Measurements from ENCODE around the gene KMT2C. TPM values are rescaled to one million over a fixed set of nuclear protein-coding genes. Genes with fewer than 3 reads are reported as not detected.
"Not testable (repeated sequence)": the region's sequence is repeated elsewhere in the genome, so short reads cannot be mapped to it uniquely, and the experiment has no call there.

Gene KMT2C
- polyA plus RNA-seq, 2 donors, result 8.2 to 11.7 TPM

DNA sequence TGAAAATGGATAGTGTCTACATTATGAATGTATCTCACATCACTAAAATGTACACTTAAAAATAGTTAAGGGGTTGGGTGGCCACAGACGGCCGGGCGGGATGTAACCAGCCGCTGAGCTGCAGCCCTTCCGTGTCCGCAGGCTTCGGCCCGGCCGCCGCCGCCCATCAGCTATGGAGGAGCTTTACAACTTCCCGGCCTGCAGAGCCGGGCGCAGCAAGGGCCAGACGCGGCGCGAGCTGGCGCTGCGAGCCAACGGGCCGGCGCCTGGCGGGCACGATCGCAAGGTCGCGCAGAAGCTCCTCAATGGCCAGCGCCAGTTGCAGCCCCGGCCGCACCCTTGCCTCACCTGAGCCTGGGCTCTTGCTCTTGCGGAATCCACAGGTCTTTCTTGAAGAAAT is 69.1 kb downstream of the KMT2C start:
- Histone ChIP-seq H3K27ac (ENCODE audit: low read depth in 2 of 2, low read length in 1 of 2) (no peak overlapping the region), H3K4me3 (ENCODE audit: low read depth in 1 of 2, low read length in 2 of 2) (no peak overlapping the region), H3K27me3 (ENCODE audit: control insufficient read depth in 1 of 2, insufficient read depth in 2 of 2, low read length in 2 of 2) (no peaks in the 10 kb centered on the region), H3K9me3 (ENCODE audit: control insufficient read depth in 2 of 2, insufficient read depth in 1 of 2, low read depth in 1 of 2, low read length in 1 of 2) (peaks cover 0 to 2% of the 10 kb centered on the region in 2 donors), H3K4me1 (ENCODE audit: control insufficient read depth in 2 of 2, insufficient read depth in 2 of 2, low read length in 1 of 2) (no peaks in the 10 kb centered on the region), H3K36me3 (ENCODE audit: control insufficient read depth in 2 of 2, insufficient read depth in 2 of 2, low read length in 1 of 2) (no peaks in the 10 kb centered on the region)
- WGBS, 2 donors, result 81 to 82% methylated on average over 32 of the region's 32 CpGs

DNA sequence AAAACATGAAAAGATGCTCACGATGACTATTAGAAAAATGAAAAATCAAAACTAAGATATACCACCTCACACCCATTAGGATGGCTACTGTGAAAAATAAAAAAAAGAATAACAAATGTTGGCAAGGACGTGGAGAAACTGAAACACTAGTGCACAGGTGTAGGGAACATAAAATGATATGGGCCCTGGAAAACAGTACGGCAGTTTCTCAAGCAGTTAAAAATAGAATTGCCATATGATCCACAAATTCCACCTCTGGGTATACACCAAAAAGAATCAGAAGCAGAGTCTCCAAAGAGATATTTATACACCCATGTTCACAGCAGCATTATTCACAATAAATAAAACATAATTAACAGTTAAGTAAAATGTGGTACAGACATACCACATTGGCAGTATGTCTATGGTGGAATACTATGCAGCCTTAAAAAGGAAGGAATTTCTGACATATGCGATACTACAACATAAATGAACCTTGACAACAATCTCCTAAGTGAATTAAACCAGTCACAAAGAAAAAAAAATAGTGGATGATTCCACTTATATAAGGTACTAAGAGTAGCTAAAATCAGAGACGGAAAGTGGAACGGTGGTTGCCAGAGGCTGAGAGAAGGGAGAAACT is 69.7 kb downstream of the KMT2C start:
- WGBS, 2 donors, result 92 to 95% methylated on average over 6 of the region's 6 CpGs
- Histone ChIP-seq H3K27ac (ENCODE audit: low read depth in 2 of 2, low read length in 1 of 2) (no peak overlapping the region), H3K4me3 (ENCODE audit: low read depth in 1 of 2, low read length in 2 of 2) (no peak overlapping the region), H3K4me1 (ENCODE audit: control insufficient read depth in 2 of 2, insufficient read depth in 2 of 2, low read length in 1 of 2) (no peaks in the 10 kb centered on the region), H3K27me3 (ENCODE audit: control insufficient read depth in 1 of 2, insufficient read depth in 2 of 2, low read length in 2 of 2) (no peaks in the 10 kb centered on the region), H3K9me3 (ENCODE audit: control insufficient read depth in 2 of 2, insufficient read depth in 1 of 2, low read depth in 1 of 2, low read length in 1 of 2) (peaks cover 0 to 2% of the 10 kb centered on the region in 2 donors), H3K36me3 (ENCODE audit: control insufficient read depth in 2 of 2, insufficient read depth in 2 of 2, low read length in 1 of 2) (no peaks in the 10 kb centered on the region)

DNA sequence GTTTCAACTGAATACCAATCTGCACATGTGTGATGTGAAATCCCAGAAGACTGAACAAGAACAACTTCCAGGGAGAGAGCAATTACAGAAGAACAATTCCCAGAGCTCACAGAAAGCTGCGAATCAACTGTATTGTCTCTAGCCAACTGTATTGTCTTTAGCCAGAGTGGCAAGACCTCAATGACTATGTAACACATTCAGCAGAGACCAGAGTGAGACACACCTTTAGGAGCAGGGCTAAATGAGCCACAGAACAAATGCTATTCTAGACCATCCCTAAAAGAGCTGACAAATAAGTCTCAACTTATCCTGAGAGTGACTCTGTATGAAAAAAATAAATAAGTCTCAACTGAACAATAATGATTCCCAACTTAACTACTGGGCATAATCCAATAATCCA is 72.0 kb downstream of the KMT2C start:
- 43 to 58% methylated on average over 1 of the region's 1 CpG for WGBS, 2 donors
- Histone ChIP-seq H3K36me3 (ENCODE audit: control insufficient read depth in 2 of 2, insufficient read depth in 2 of 2, low read length in 1 of 2) (no peaks in the 10 kb centered on the region), H3K4me1 (ENCODE audit: control insufficient read depth in 2 of 2, insufficient read depth in 2 of 2, low read length in 1 of 2) (no peaks in the 10 kb centered on the region)

DNA sequence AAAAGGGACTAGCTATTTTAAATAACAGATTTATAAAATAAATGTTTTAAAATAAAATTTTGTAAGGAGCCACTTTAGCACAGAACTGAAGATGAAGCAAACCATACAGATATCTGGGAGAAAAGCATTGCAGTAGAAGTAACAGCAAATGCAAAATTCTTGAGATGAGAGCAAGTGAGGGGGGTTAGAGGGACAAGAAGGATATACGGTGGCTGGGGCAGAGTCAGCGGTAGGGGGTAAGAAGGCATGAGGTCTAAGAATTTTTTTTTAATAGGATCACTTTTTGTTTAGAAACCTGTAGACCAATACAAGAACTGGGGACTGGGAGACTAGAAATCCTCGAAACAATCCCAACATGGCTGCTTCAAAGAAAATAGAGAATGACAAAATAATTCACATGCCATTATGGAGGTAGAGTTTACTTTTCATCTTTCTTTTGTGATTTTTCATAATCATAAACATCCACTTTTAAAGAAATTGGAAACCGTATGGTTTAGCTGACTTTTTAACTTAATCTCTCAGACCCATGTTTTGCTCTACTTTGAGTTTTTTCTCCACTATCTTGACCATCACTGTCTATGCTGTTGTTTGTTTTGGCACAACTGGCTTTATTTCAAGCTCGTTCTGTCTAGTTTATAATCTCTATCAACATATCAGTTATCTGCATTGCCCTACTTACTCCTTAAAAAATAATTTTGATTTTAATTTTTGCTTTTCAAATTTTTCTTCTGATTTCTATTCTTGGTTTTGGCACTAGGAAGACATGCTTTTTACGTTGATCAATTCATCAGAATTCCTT is 73.5 kb downstream of the KMT2C start:
- Histone ChIP-seq H3K9me3 (ENCODE audit: control insufficient read depth in 2 of 2, insufficient read depth in 1 of 2, low read depth in 1 of 2, low read length in 1 of 2) (peaks cover 0 to 2% of the 10 kb centered on the region in 2 donors), H3K27me3 (ENCODE audit: control insufficient read depth in 1 of 2, insufficient read depth in 2 of 2, low read length in 2 of 2) (no peaks in the 10 kb centered on the region), H3K36me3 (ENCODE audit: control insufficient read depth in 2 of 2, insufficient read depth in 2 of 2, low read length in 1 of 2) (no peaks in the 10 kb centered on the region), H3K4me1 (ENCODE audit: control insufficient read depth in 2 of 2, insufficient read depth in 2 of 2, low read length in 1 of 2) (no peaks in the 10 kb centered on the region), H3K27ac (ENCODE audit: low read depth in 2 of 2, low read length in 1 of 2) (no peak overlapping the region), H3K4me3 (ENCODE audit: low read depth in 1 of 2, low read length in 2 of 2) (no peak overlapping the region)
- WGBS, 2 donors, result 73 to 77% methylated on average over 6 of the region's 6 CpGs

More for the DNA sequence above, 72.0 kb downstream of the KMT2C start:
- Histone ChIP-seq H3K27ac (ENCODE audit: low read depth in 2 of 2, low read length in 1 of 2) (no peak overlapping the region), H3K4me3 (ENCODE audit: low read depth in 1 of 2, low read length in 2 of 2) (no peak overlapping the region), H3K9me3 (ENCODE audit: control insufficient read depth in 2 of 2, insufficient read depth in 1 of 2, low read depth in 1 of 2, low read length in 1 of 2) (peaks cover 0 to 2% of the 10 kb centered on the region in 2 donors), H3K27me3 (ENCODE audit: control insufficient read depth in 1 of 2, insufficient read depth in 2 of 2, low read length in 2 of 2) (no peaks in the 10 kb centered on the region)

DNA sequence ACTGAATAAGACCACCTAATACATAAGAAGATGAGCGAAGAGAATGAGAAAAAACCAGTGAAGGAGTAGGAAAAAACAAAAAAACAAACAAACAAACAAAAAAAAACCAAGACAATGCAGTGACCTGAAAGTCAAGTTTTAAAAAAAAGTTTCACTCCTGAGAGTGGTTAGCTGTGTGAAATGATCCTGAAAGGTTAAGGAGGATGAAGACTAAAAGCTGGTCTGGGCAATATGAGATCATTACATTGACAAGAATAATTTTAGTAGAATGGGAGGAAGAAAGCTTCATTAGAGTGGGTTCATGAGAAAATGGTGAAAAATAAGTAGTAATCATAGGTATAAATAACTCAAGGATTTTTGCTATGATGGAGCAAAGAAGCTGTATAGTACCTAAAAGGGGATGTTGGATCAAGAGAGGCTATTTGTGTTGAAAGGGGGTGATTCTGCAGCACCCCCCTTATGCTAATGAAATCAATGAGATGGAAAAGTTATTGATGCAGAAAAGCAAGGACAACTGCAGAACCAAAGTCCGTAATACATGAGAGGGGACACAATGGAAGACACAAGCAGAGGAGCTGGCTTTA is 80.2 kb downstream of the KMT2C start:
- WGBS, 2 donors, result 70 to 74% methylated on average over 2 of the region's 2 CpGs
- no peaks in the 10 kb centered on the region for H3K36me3 ChIP-seq (ENCODE audit: control insufficient read depth in 2 of 2, insufficient read depth in 2 of 2, low read length in 1 of 2)

DNA sequence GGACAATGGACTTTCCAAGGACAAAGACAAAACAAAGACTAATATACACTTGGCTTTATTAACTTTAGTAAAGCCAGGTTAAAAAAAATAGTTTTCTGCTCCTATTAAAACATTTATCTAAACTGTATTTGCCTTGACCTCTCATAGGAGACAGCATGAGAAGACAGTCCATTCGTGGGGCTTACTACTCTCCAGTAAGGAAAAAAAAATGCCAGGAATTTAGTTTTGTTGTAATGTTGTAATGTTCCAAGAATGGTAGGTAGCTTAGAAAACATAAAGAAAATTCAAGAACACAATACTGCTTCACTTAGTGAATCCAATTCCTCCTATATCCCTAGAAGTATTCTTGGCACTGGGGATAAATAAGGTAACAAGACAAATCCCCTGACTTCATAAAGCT is 81.7 kb downstream of the KMT2C start:
- Histone ChIP-seq H3K27ac (ENCODE audit: low read depth in 2 of 2, low read length in 1 of 2) (no peak overlapping the region), H3K4me1 (ENCODE audit: control insufficient read depth in 2 of 2, insufficient read depth in 2 of 2, low read length in 1 of 2) (no peaks in the 10 kb centered on the region), H3K4me3 (ENCODE audit: low read depth in 1 of 2, low read length in 2 of 2) (no peak overlapping the region), H3K27me3 (ENCODE audit: control insufficient read depth in 1 of 2, insufficient read depth in 2 of 2, low read length in 2 of 2) (no peaks in the 10 kb centered on the region), H3K9me3 (ENCODE audit: control insufficient read depth in 2 of 2, insufficient read depth in 1 of 2, low read depth in 1 of 2, low read length in 1 of 2) (no peaks in the 10 kb centered on the region), H3K36me3 (ENCODE audit: control insufficient read depth in 2 of 2, insufficient read depth in 2 of 2, low read length in 1 of 2) (no peaks in the 10 kb centered on the region)
- 70 to 81% methylated on average over 1 of the region's 1 CpG for WGBS, 2 donors

More for the DNA sequence above, 80.2 kb downstream of the KMT2C start:
- Histone ChIP-seq H3K27ac (ENCODE audit: low read depth in 2 of 2, low read length in 1 of 2) (no peak overlapping the region), H3K9me3 (ENCODE audit: control insufficient read depth in 2 of 2, insufficient read depth in 1 of 2, low read depth in 1 of 2, low read length in 1 of 2) (no peaks in the 10 kb centered on the region), H3K27me3 (ENCODE audit: control insufficient read depth in 1 of 2, insufficient read depth in 2 of 2, low read length in 2 of 2) (no peaks in the 10 kb centered on the region), H3K4me1 (ENCODE audit: control insufficient read depth in 2 of 2, insufficient read depth in 2 of 2, low read length in 1 of 2) (no peaks in the 10 kb centered on the region), H3K4me3 (ENCODE audit: low read depth in 1 of 2, low read length in 2 of 2) (no peak overlapping the region)

DNA sequence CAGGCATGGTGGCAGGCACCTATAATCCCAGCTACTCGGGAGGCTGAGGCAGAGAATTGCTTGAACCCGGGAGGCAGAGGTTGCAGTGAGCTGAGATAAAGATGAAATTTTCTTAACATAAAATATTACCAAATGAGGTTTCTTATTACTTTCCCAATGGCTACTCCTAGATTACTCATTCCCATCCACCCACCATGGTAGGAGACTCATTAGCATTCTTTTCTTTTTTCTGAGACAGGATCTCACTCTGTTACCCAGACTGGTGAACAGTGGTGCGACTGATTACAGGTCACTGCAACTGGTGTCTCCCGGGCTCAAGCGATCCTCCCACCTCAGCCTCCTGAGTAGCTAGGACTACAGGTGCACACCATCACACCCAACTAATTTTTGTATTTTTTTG is 82.5 kb downstream of the KMT2C start:
- not testable (repeated sequence) for H3K27me3 ChIP-seq (ENCODE audit: control insufficient read depth in 1 of 2, insufficient read depth in 2 of 2, low read length in 2 of 2); H3K27ac ChIP-seq (ENCODE audit: low read depth in 2 of 2, low read length in 1 of 2); H3K4me1 ChIP-seq (ENCODE audit: control insufficient read depth in 2 of 2, insufficient read depth in 2 of 2, low read length in 1 of 2); H3K4me3 ChIP-seq (ENCODE audit: low read depth in 1 of 2, low read length in 2 of 2); H3K36me3 ChIP-seq (ENCODE audit: control insufficient read depth in 2 of 2, insufficient read depth in 2 of 2, low read length in 1 of 2); H3K9me3 ChIP-seq (ENCODE audit: control insufficient read depth in 2 of 2, insufficient read depth in 1 of 2, low read depth in 1 of 2, low read length in 1 of 2)
- WGBS, 2 donors, result 98 to 100% methylated on average over 5 of the region's 5 CpGs

DNA sequence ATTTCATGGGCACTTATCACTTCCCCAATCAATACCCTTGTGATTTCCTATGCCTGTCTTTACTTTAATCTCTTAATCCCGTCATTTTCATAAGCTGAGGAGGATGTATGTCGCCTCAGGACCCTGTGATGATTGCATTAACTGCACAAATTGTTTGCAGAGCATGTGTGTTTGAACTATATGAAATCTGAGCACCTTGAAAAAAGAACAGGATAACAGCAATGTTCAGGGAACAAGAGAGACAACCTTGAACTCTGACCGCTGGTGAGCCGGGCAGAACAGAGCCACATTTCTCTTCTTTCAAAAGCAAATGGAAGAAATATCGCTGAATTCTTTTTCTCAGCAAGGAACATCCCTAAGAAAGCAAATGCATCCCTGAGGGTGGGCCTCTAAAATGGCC is 84.1 kb downstream of the KMT2C start:
- not testable (repeated sequence) for H3K4me3 ChIP-seq (ENCODE audit: low read depth in 1 of 2, low read length in 2 of 2); H3K36me3 ChIP-seq (ENCODE audit: control insufficient read depth in 2 of 2, insufficient read depth in 2 of 2, low read length in 1 of 2); H3K9me3 ChIP-seq (ENCODE audit: control insufficient read depth in 2 of 2, insufficient read depth in 1 of 2, low read depth in 1 of 2, low read length in 1 of 2); H3K27me3 ChIP-seq (ENCODE audit: control insufficient read depth in 1 of 2, insufficient read depth in 2 of 2, low read length in 2 of 2); H3K4me1 ChIP-seq (ENCODE audit: control insufficient read depth in 2 of 2, insufficient read depth in 2 of 2, low read length in 1 of 2); H3K27ac ChIP-seq (ENCODE audit: low read depth in 2 of 2, low read length in 1 of 2)
- 88 to 95% methylated on average over 5 of the region's 5 CpGs for WGBS, 2 donors

DNA sequence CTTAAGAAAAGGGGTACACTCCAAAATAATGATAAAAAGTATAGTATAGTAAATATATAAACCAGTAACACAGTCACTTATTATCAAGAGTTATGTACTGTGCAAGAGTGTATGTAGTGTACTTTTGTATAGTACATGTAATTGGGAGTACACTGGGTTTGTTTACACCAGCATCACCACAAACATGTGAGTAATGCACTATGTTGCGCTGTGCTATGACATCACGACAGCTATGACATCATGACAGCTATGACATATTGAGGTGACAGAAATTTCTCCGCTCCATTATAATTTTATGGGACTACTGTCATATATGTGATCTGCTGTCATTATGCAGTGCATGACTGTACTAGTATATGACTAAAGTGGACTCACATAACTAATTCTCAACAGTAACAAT is 84.6 kb downstream of the KMT2C start:
- no peaks in the 10 kb centered on the region for H3K36me3 ChIP-seq (ENCODE audit: control insufficient read depth in 2 of 2, insufficient read depth in 2 of 2, low read length in 1 of 2)
- H3K27ac ChIP-seq (ENCODE audit: low read depth in 2 of 2, low read length in 1 of 2), result no peak overlapping the region
- 96 to 97% methylated on average over 3 of the region's 3 CpGs for WGBS, 2 donors
- H3K9me3 ChIP-seq (ENCODE audit: control insufficient read depth in 2 of 2, insufficient read depth in 1 of 2, low read depth in 1 of 2, low read length in 1 of 2), result no peaks in the 10 kb centered on the region
- H3K27me3 ChIP-seq (ENCODE audit: control insufficient read depth in 1 of 2, insufficient read depth in 2 of 2, low read length in 2 of 2), result no peaks in the 10 kb centered on the region
- no peak overlapping the region for H3K4me3 ChIP-seq (ENCODE audit: low read depth in 1 of 2, low read length in 2 of 2)
- no peaks in the 10 kb centered on the region for H3K4me1 ChIP-seq (ENCODE audit: control insufficient read depth in 2 of 2, insufficient read depth in 2 of 2, low read length in 1 of 2)

All from esophagus (tissue), 2 donors.